Measurements from ENCODE around the gene LPP.

The LPP gene

GRCh38 chr3:188200481-188200880, 46.5 kb downstream of the LPP start:
- no peak for DNase-seq (ENCODE audit: low spot score)
- TF ChIP-seq CTCF (conservative IDR thresholded peaks at IDR 0.05; ENCODE audit: low read depth): no peak
- H3K27ac ChIP-seq: no peak overlapping the region
- ChIA-PET POLR2A (ENCODE audit: low non-redundant PET) (no interaction called here), CTCF (no interaction called here)

- no peak overlapping the region for H3K27ac ChIP-seq
- ChIA-PET POLR2A (ENCODE audit: low non-redundant PET) (no interaction called here), CTCF (interaction anchor here (0.6 kb wide), 1 partner anchor 1807 kb away, joined by 3 read pairs; no protein-coding TSS in a partner anchor)
- DNase-seq (ENCODE audit: low spot score): no peak
- no peak for TF ChIP-seq CTCF (conservative IDR thresholded peaks at IDR 0.05; ENCODE audit: low read depth)
These were observed 48.6 kb downstream of the LPP start for GRCh38 chr3:188202358-188203138.

- no peak overlapping the region for H3K27ac ChIP-seq
- no peak for TF ChIP-seq CTCF (conservative IDR thresholded peaks at IDR 0.05; ENCODE audit: low read depth)
- no peak for DNase-seq (ENCODE audit: low spot score)
- ChIA-PET POLR2A (ENCODE audit: low non-redundant PET) (no interaction called here), CTCF (no interaction called here)
These were observed 50.6 kb downstream of the LPP start for GRCh38 chr3:188204526-188204925.

- CTCF ChIA-PET: interaction anchor here (0.5 to 0.6 kb wide), 3 partner anchors 286 to 466 kb away, joined by 3 to 5 read pairs (median 3); no protein-coding TSS in a partner anchor
- no peak overlapping the region for H3K27ac ChIP-seq
- POLR2A ChIA-PET (ENCODE audit: low non-redundant PET): no interaction called here
- DNase-seq (ENCODE audit: low spot score): no peak
- TF ChIP-seq CTCF (conservative IDR thresholded peaks at IDR 0.05; ENCODE audit: low read depth): no peak
These were observed 52.0 kb downstream of the LPP start for GRCh38 chr3:188205992-188206416.

GRCh38 chr3:188206787-188207186, 52.8 kb downstream of the LPP start:
- no peak overlapping the region for H3K27ac ChIP-seq
- POLR2A ChIA-PET (ENCODE audit: low non-redundant PET): no interaction called here
- TF ChIP-seq CTCF (conservative IDR thresholded peaks at IDR 0.05; ENCODE audit: low read depth): no peak
- DNase-seq (ENCODE audit: low spot score): no peak
- CTCF ChIA-PET: interaction anchor here (0.5 to 0.7 kb wide), 4 partner anchors 8 to 1144 kb away, joined by 3 to 9 read pairs (median 5); no protein-coding TSS in a partner anchor

- ChIA-PET CTCF (no interaction called here), POLR2A (ENCODE audit: low non-redundant PET) (interaction anchor here (0.6 kb wide), 1 partner anchor 31 kb away, joined by 3 read pairs; no protein-coding TSS in a partner anchor)
- TF ChIP-seq CTCF (conservative IDR thresholded peaks at IDR 0.05; ENCODE audit: low read depth): no peak
- H3K27ac ChIP-seq: no peak overlapping the region
- no peak for DNase-seq (ENCODE audit: low spot score)
These were observed 54.1 kb downstream of the LPP start for GRCh38 chr3:188207941-188208515.
